Measurements from ENCODE around the gene CFDP1. TPM values are rescaled to one million over a fixed set of nuclear protein-coding genes. Genes with fewer than 3 reads are reported as not detected.

CFDP1 gene
- total and polyA plus RNA-seq, 2 donors (not counting 3 experiments of a cell fraction or from before 2014, with no cell fraction given), result 17.8 to 53.8 TPM

GRCh38 chr16:75247249-75247648, 186.1 kb downstream of the CFDP1 start:
- dilution Hi-C loops (cut with MboI; ENCODE audit: extremely low pct_ligation_motif_present, low sequenced_read_pairs), result no loop called here
- Histone ChIP-seq H3K9ac (replicated peaks; ENCODE audit: extremely low read depth, insufficient read depth, low read length) (peak overlapping the region; percentile 87), H3K9me3 (replicated peaks; ENCODE audit: control insufficient read depth, insufficient read depth, low read length) (no peaks in the 10 kb centered on the region), H2AFZ (ENCODE audit: low read depth, low read length) (no peak overlapping the region), H3K4me3 (replicated peaks in 1 of 3; ENCODE audit: insufficient read depth in 1 of 3, low read depth in 1 of 3, low read length in 3 of 3) (no peak overlapping the region), H3K4me2 (ENCODE audit: insufficient read depth, low read length) (peak overlapping the region; percentile 76), H3K27ac (ENCODE audit: insufficient read depth, low read depth, low read length) (peak overlapping the region; percentile 92), H3K9me1 (replicated peaks; ENCODE audit: control insufficient read depth, extremely low read depth, insufficient read depth, low read length) (no peaks in the 10 kb centered on the region), H3K79me2 (ENCODE audit: control insufficient read depth, insufficient read depth, low read length) (peaks cover 91% of the 10 kb centered on the region), H3K4me1 (ENCODE audit: control insufficient read depth, extremely low read depth, insufficient read depth, low read length) (peaks cover 69% of the 10 kb centered on the region), H4K20me1 (replicated peaks; ENCODE audit: control insufficient read depth, extremely low read depth, insufficient read depth, low read length) (no peaks in the 10 kb centered on the region), H3K36me3 (ENCODE audit: control insufficient read depth in 2 of 2, extremely low read depth in 1 of 2, insufficient read depth in 2 of 2, low read length in 2 of 2) (peaks cover 0 to 12% of the 10 kb centered on the region in 2 experiments), H3K27me3 (ENCODE audit: control insufficient read depth in 2 of 2, insufficient read depth in 2 of 2, low read length in 2 of 2) (no peaks in the 10 kb centered on the region)
- TF ChIP-seq EZH2 (IDR thresholded peaks at IDR 0.05; ENCODE audit: borderline replicate concordance, low read depth, low read length, severe bottlenecking) (no peak), JUN (IDR thresholded peaks at IDR 0.05; ENCODE audit: borderline replicate concordance, insufficient read depth, insufficient read length, low read depth) (no peak), MYC (IDR thresholded peaks at IDR 0.05; ENCODE audit: low read depth, low read length) (no peak), FOS (IDR thresholded peaks at IDR 0.05; ENCODE audit: borderline replicate concordance, insufficient read depth, low read length) (no peak), POLR2AphosphoS5 (IDR thresholded peaks at IDR 0.05; ENCODE audit: insufficient read depth, low read depth, low read length) (no peak), POLR2A (IDR thresholded peaks at IDR 0.05; ENCODE audit: low read depth, low read length) (no peak)
- peak; percentile 43 for FAIRE-seq
- intact Hi-C loops (cut with micrococcal nuclease), result no loop called here
- POLR2A ChIA-PET, result no interaction called here
- CTCF ChIA-PET, result interaction anchor here (0.7 to 4.0 kb wide), 7 partner anchors 13 to 142 kb away, joined by 3 to 17 read pairs (median 3); no protein-coding TSS in a partner anchor
- no TSS peak for BruUV-seq (replicated peaks)
- DNase-seq (ENCODE audit: low read depth, low spot score), result no peak

GRCh38 chr16:75246504-75247205, 186.6 kb downstream of the CFDP1 start:
- FAIRE-seq (no peak), DNase-seq (ENCODE audit: low read depth, low spot score) (no peak)
- Histone ChIP-seq H3K36me3 (ENCODE audit: control insufficient read depth in 2 of 2, extremely low read depth in 1 of 2, insufficient read depth in 2 of 2, low read length in 2 of 2) (peaks cover 0 to 18% of the 10 kb centered on the region in 2 experiments), H3K9me3 (replicated peaks; ENCODE audit: control insufficient read depth, insufficient read depth, low read length) (no peaks in the 10 kb centered on the region), H2AFZ (ENCODE audit: low read depth, low read length) (no peak overlapping the region), H3K27ac (ENCODE audit: insufficient read depth, low read depth, low read length) (peak overlapping the region; percentile 92), H3K9me1 (replicated peaks; ENCODE audit: control insufficient read depth, extremely low read depth, insufficient read depth, low read length) (no peaks in the 10 kb centered on the region), H4K20me1 (replicated peaks; ENCODE audit: control insufficient read depth, extremely low read depth, insufficient read depth, low read length) (no peaks in the 10 kb centered on the region), H3K4me3 (replicated peaks in 1 of 3; ENCODE audit: insufficient read depth in 1 of 3, low read depth in 1 of 3, low read length in 3 of 3) (no peak overlapping the region), H3K27me3 (ENCODE audit: control insufficient read depth in 2 of 2, insufficient read depth in 2 of 2, low read length in 2 of 2) (no peaks in the 10 kb centered on the region), H3K4me2 (ENCODE audit: insufficient read depth, low read length) (peak overlapping the region; percentile 76), H3K79me2 (ENCODE audit: control insufficient read depth, insufficient read depth, low read length) (peaks cover 93% of the 10 kb centered on the region), H3K9ac (replicated peaks; ENCODE audit: extremely low read depth, insufficient read depth, low read length) (peak overlapping the region; percentile 87), H3K4me1 (ENCODE audit: control insufficient read depth, extremely low read depth, insufficient read depth, low read length) (peaks cover 63% of the 10 kb centered on the region)
- ChIA-PET POLR2A (interaction anchor here (1.2 to 2.1 kb wide), 5 partner anchors 9 to 187 kb away, joined by 3 to 14 read pairs (median 8); partner anchors contain the start of gene CFDP1), CTCF (interaction anchor here (1.1 to 3.0 kb wide), 9 partner anchors 9 to 156 kb away, joined by 3 to 32 read pairs (median 9); no protein-coding TSS in a partner anchor)
- dilution Hi-C loops (cut with MboI; ENCODE audit: extremely low pct_ligation_motif_present, low sequenced_read_pairs) (no loop called here), intact Hi-C loops (cut with micrococcal nuclease) (no loop called here)
- TF ChIP-seq FOS (IDR thresholded peaks at IDR 0.05; ENCODE audit: borderline replicate concordance, insufficient read depth, low read length) (no peak), GATA2 (IDR thresholded peaks at IDR 0.05; ENCODE audit: insufficient read depth, insufficient read length, low read depth, low read length) (no peak), CTCF (IDR thresholded peaks at IDR 0.05; ENCODE audit: extremely low read depth in 1 of 2, insufficient read depth in 1 of 2, low read depth in 1 of 2, low read length in 2 of 2) (no peak), MYC (IDR thresholded peaks at IDR 0.05; ENCODE audit: low read depth, low read length) (no peak), JUN (IDR thresholded peaks at IDR 0.05; ENCODE audit: borderline replicate concordance, insufficient read depth, insufficient read length, low read depth) (no peak), EZH2 (IDR thresholded peaks at IDR 0.05; ENCODE audit: borderline replicate concordance, low read depth, low read length, severe bottlenecking) (no peak), POLR2A (IDR thresholded peaks at IDR 0.05; ENCODE audit: low read depth, low read length) (peak; percentile 13), MAX (IDR thresholded peaks at IDR 0.05; ENCODE audit: insufficient read depth, insufficient read length) (no peak), POLR2AphosphoS5 (IDR thresholded peaks at IDR 0.05; ENCODE audit: insufficient read depth, low read depth, low read length) (peak; percentile 79)
- no TSS peak for BruUV-seq (replicated peaks)
